GM23338 (cell line): ENCODE data around the gene OXLD1. TPM values are rescaled to one million over a fixed set of nuclear protein-coding genes. Genes with fewer than 3 reads are reported as not detected.

ENCODE experiments used
- ATAC-seq: fragments of 200-7000 bp; cut with Tn5 transposase; 3 replicates; pipeline ENCODE4 v1.9.1; 2020
- DNase-seq: peaks from one replicate; pipeline ENCODE4 v3.0.0-alpha.2; 2015; ENCODE audit warnings: low spot score
- H2AFZ ChIP-seq: fragments of 200-600 bp; sonication (generic); 2 replicates; pipeline ENCODE4 v1.8.0; 2016; ENCODE audit warnings: antibody characterized with exemption, mild to moderate bottlenecking, moderate library complexity
- H3F3A ChIP-seq: fragments of 200-600 bp; sonication (generic); replicated peaks from 2 replicates; pipeline ENCODE4 v1.8.0; 2017; ENCODE audit warnings: antibody characterized with exemption, mixed run types, low read depth
- H3K27ac ChIP-seq: fragments of 200-600 bp; sonication (generic); 2 replicates; pipeline ENCODE4 v1.6.1; 2016; ENCODE audit warnings: low read depth
- H3K27me3 ChIP-seq: fragments of 200-600 bp; sonication (generic); 2 replicates; pipeline ENCODE4 v1.8.0; 2016; ENCODE audit warnings: mild to moderate bottlenecking, mixed run types, moderate library complexity; ENCODE audit not compliant: insufficient read depth
- H3K36me3 ChIP-seq: fragments of 200-600 bp; sonication (generic); 2 replicates; pipeline ENCODE4 v1.8.0; 2016; ENCODE audit warnings: mild to moderate bottlenecking; ENCODE audit not compliant: insufficient read depth
- H3K4me1 ChIP-seq: fragments of 200-600 bp; sonication (generic); 2 replicates; pipeline ENCODE4 v1.8.0; 2016; ENCODE audit warnings: mild to moderate bottlenecking, moderate library complexity; ENCODE audit not compliant: insufficient read depth
- H3K4me2 ChIP-seq: fragments of 200-600 bp; sonication (generic); 2 replicates; pipeline ENCODE4 v1.7.1; 2017; ENCODE audit warnings: mixed run types
- H3K4me3 ChIP-seq: fragments of 200-600 bp; sonication (generic); 2 replicates; pipeline ENCODE4 v1.6.1; 2016; ENCODE audit warnings: mixed run types
- H3K79me2 ChIP-seq: fragments of 200-600 bp; sonication (generic); replicated peaks from 2 replicates; pipeline ENCODE4 v1.8.0; 2017; ENCODE audit warnings: mild to moderate bottlenecking; ENCODE audit not compliant: insufficient read depth
- H3K9me2 ChIP-seq: fragments of 200-600 bp; sonication (generic); 2 replicates; pipeline ENCODE4 v1.8.0; 2017; ENCODE audit not compliant: insufficient read depth
- H4K20me1 ChIP-seq: fragments of 200-600 bp; sonication (generic); replicated peaks from 2 replicates; pipeline ENCODE4 v1.8.0; 2017; ENCODE audit warnings: mild to moderate bottlenecking; ENCODE audit not compliant: insufficient read depth
- H3K27ac Mint-ChIP-seq: 2 replicates; pipeline ENCODE4 v1.8.0; 2020; ENCODE audit warnings: inconsistent platforms, mild to moderate bottlenecking, moderate library complexity, mixed read lengths
- H3K27me3 Mint-ChIP-seq: 3 replicates; pipeline ENCODE4 v1.8.0; 2022; ENCODE audit warnings: low read depth, mild to moderate bottlenecking, moderate library complexity, mixed read lengths, inconsistent platforms; ENCODE audit not compliant: insufficient read depth, poor library complexity
- H3K36me3 Mint-ChIP-seq: 3 replicates; pipeline ENCODE4 v1.8.0; 2021; ENCODE audit warnings: low read depth, mild to moderate bottlenecking, inconsistent platforms, moderate library complexity, mixed read lengths
- H3K4me1 Mint-ChIP-seq: 3 replicates; pipeline ENCODE4 v1.8.0; 2020; ENCODE audit warnings: mild to moderate bottlenecking, inconsistent platforms, mixed read lengths
- H3K4me3 Mint-ChIP-seq: 3 replicates; pipeline ENCODE4 v1.8.0; 2021; ENCODE audit warnings: moderate library complexity, mild to moderate bottlenecking, inconsistent platforms, mixed read lengths
- H3K9me3 Mint-ChIP-seq: 3 replicates; pipeline ENCODE4 v1.8.0; 2020; ENCODE audit warnings: moderate library complexity, mild to moderate bottlenecking, inconsistent platforms, mixed read lengths
- CREB1 ChIP-seq: fragments of 250-450 bp; sonication (Bioruptor Pico); IDR thresholded peaks from 2 replicates; pipeline ENCODE4 v1.5.0; 2020; ENCODE audit warnings: low read depth, mild to moderate bottlenecking, moderate library complexity
- CTCF ChIP-seq, 2 experiments: fragments of 200-600 bp in 1 of 2; sonication (generic) in 1 of 2; conservative IDR thresholded peaks; 2 replicates each; pipeline versions ENCODE4 v1.5.1 to v1.6.1; 2016 to 2017; ENCODE audit warnings: antibody characterized with exemption in 2 of 2, low read depth in 2 of 2, mild to moderate bottlenecking in 2 of 2, moderate library complexity in 1 of 2
- ETS1 ChIP-seq: IDR thresholded peaks from 2 replicates; pipeline ENCODE4 v1.6.1; 2016; ENCODE audit warnings: antibody characterized with exemption
- EZH2 ChIP-seq: fragments of 200-600 bp; sonication (generic); IDR thresholded peaks from one replicate; pipeline ENCODE4 v1.8.0; 2017; ENCODE audit warnings: antibody characterized with exemption, mild to moderate bottlenecking, low read depth; ENCODE audit not compliant: unreplicated experiment
- EZH2phosphoT487 ChIP-seq: fragments of 200-600 bp; sonication (generic); IDR thresholded peaks from one replicate; pipeline ENCODE4 v1.8.1; 2018; ENCODE audit warnings: antibody characterized with exemption; ENCODE audit not compliant: unreplicated experiment
- JUNB ChIP-seq: IDR thresholded peaks from one replicate; pipeline ENCODE4 v1.6.1; 2016; ENCODE audit warnings: antibody characterized with exemption; ENCODE audit not compliant: unreplicated experiment
- NANOG ChIP-seq: IDR thresholded peaks from 2 replicates; pipeline ENCODE4 v1.6.1; 2016; ENCODE audit warnings: antibody characterized with exemption, borderline replicate concordance
- POLR2AphosphoS5 ChIP-seq: IDR thresholded peaks from 2 replicates; pipeline ENCODE4 v1.6.1; 2016; ENCODE audit warnings: antibody characterized with exemption, low read depth
- REST ChIP-seq: IDR thresholded peaks from one replicate; pipeline ENCODE4 v1.6.1; 2018; ENCODE audit warnings: antibody characterized with exemption; ENCODE audit not compliant: unreplicated experiment
- STAT1 ChIP-seq: IDR thresholded peaks from one replicate; pipeline ENCODE4 v1.6.1; 2016; ENCODE audit warnings: antibody characterized with exemption; ENCODE audit not compliant: unreplicated experiment
- ZNF114 ChIP-seq: fragments of 250-450 bp; sonication (Bioruptor Pico); IDR thresholded peaks from 2 replicates; pipeline ENCODE4 v1.5.0; 2020; ENCODE audit warnings: mild to moderate bottlenecking, moderate library complexity
- ZNF331 ChIP-seq: fragments of 250-450 bp; sonication (Bioruptor Pico); IDR thresholded peaks from 2 replicates; pipeline ENCODE4 v1.5.0; 2020; ENCODE audit warnings: low read depth, mild to moderate bottlenecking, moderate library complexity
- ZNF462 ChIP-seq: fragments of 250-450 bp; sonication (Bioruptor Pico); IDR thresholded peaks from 2 replicates; pipeline ENCODE4 v1.5.0; 2020; ENCODE audit warnings: mild to moderate bottlenecking, moderate library complexity
- polyA plus RNA-seq: library from polyadenylated mRNA; unstranded; fragments of >200 nt; fragmentation: Nextera tagmentation; extraction: Ambion mirVana; gene quantifications from 2 replicates; pipeline ENCODE4 v1.2.1, GENCODE V29; 2016
- total RNA-seq: library from RNA; depleted of rRNA; stranded (reverse); fragments of >200 nt; shearing (Covaris generic); gene quantifications from 2 replicates; pipeline ENCODE4 v1.2.3, GENCODE V29; 2014

Gene OXLD1
- total and polyA plus RNA-seq, 2 experiments from 2014 or later: 46.0 to 64.9 TPM

GRCh38 chr17:81702934-81703746 is 36.7 kb upstream of the OXLD1 start, which contains the start of gene MRPL12:
Gene MRPL12 (plus strand): TSS chr17:81703367. CDS start chr17:81703502, 135 bp downstream.
- DNase-seq (peak; percentile 98), ATAC-seq (peak; percentile 90)
- peaks cover 7% of the 10 kb centered on the region for H3K36me3 ChIP-seq
- peaks cover 15% of the 10 kb centered on the region for H3K27me3 Mint-ChIP-seq
- peaks cover 47% of the 10 kb centered on the region for H3K79me2 ChIP-seq
- TF ChIP-seq POLR2AphosphoS5 (peak; percentile 91), CTCF (conservative IDR thresholded peaks at IDR 0.05; ENCODE audit: low read depth in 2 of 2) (0 out of 4 replicates have a peak, but pooled peaks of 1 of the 2 experiments have one; percentile 1), CREB1 (CRISPR knock-in tag) (peak; percentile 94), REST (no peak), EZH2phosphoT487 (no peak), ZNF331 (CRISPR knock-in tag) (no peak), NANOG (no peak), ZNF114 (no peak), ZNF462 (CRISPR knock-in tag) (no peak), ETS1 (peak; percentile 93), STAT1 (no peak), EZH2 (no peak), JUNB (no peak)
- no peaks in the 10 kb centered on the region for H3K9me2 ChIP-seq
- peak within 1 kb of the TSS; percentile 100 for H3K4me2 ChIP-seq
- peaks cover 10% of the 10 kb centered on the region for H3K4me1 ChIP-seq
- H3K27ac ChIP-seq: peak within 1 kb of the TSS; percentile 95
- H3K27ac Mint-ChIP-seq: peak within 1 kb of the TSS; percentile 98
- H3K4me3 Mint-ChIP-seq: peak within 1 kb of the TSS; percentile 95
- H3K4me1 Mint-ChIP-seq: peaks cover 10% of the 10 kb centered on the region; the same call in 2 of the 3 replicates
- peaks cover 8% of the 10 kb centered on the region for H4K20me1 ChIP-seq
- H3K9me3 Mint-ChIP-seq: no peaks in the 10 kb centered on the region
- no peaks in the 10 kb centered on the region for H3K27me3 ChIP-seq
- peak within 1 kb of the TSS; percentile 99 for H3K4me3 ChIP-seq
- peaks cover 64% of the 10 kb centered on the region for H3K36me3 Mint-ChIP-seq
- H3F3A ChIP-seq: peaks cover 29% of the 10 kb centered on the region
- H2AFZ ChIP-seq: peak within 1 kb of the TSS; percentile 72
